HG02870 (cell line): Measurements from ENCODE around the gene GHDC.
"Not testable (repeated sequence)": the region's sequence is repeated elsewhere in the genome, so short reads cannot be mapped to it uniquely, and the experiment has no call there.

Experiments used
- ATAC-seq: cut with Tn5 transposase; IDR thresholded peaks from one replicate; pipeline ENCODE4 v1.9.1; 2021; ENCODE audit warnings: mild to moderate bottlenecking, moderate library complexity; ENCODE audit not compliant: unreplicated experiment

Gene GHDC

GRCh38 chr17:42159796-42160530 is 34.3 kb downstream of the GHDC start:
- ATAC-seq, result no peak

- no peak for ATAC-seq
These were observed 38.7 kb downstream of the GHDC start for GRCh38 chr17:42155614-42156045.

DNA sequence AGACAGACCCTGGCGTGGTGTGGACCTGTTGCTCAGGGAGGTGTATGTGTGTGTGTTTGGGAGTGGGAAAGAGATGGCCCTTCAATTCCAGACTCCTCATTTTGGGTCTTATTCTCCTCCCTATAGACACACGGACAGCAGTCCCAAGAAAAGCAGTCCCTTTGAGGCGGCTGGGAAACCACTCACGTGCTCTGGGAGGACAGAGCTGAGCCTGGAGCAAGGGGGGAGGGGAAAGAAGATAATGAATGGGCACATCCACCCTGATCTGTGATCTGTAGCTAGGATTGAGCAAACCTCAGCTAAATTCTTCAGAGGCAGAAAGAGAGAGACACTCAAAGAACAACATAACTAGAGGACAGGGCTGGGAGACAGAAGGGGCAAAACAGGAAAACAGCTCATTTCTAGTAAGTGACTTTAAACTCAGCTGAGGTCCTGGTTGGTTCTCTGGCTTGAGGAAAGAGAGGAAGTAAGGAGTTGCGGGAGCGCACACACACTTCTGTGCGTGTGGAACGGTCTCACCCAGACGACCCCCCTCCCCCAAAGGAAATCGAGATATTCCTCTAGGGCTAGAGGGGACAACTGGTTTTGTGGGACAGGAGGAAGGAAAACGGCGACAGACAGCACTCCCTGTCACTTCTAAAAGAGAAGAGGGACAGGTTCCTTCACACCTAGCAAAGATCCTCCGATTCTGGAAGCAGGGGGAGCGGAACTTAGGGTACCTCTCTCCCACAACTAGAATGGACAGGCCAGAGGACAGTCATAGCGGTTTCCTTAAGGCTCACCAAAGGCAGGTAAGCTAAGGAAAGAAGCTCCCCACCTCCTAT is 40.2 kb downstream of the GHDC start:
- ATAC-seq, result no peak

DNA sequence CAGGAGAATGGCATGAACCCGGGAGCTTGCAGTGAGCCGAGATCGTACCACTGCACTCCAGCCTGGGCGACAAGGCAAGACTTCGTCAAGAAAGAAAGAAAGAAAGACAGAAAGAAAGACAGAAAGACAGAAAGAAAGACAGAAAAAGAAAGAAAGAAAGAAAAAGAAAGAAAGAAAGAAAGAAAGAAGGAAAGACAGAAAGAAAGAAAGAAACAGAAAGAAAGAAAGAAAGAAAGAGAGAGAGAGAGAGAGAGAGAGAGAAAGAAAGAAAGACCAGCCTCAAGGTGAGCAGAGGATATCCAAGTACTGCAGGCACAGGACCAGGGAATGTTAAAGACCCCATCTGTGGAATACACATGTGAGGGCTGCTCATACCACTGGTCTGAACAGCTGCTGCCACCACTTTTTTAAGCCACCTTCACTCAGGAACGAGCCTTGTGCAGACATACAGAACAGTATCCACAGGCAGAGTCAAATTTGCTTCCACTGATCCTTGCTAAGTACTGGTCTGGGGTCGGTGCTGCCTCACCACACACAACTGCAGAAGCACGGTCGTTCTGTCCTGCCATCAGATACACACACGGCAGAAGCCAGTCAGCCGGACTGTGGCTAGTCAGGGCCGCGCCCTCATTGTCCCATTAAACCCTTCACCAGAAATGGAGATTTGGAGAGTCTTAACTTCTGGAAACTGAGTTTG is 47.2 kb downstream of the GHDC start:
- no peak for ATAC-seq

GRCh38 chr17:42143138-42143537 is 51.2 kb downstream of the GHDC start:
- ATAC-seq, result not testable (repeated sequence)

GRCh38 chr17:42142371-42142896 is 51.9 kb downstream of the GHDC start:
- no peak for ATAC-seq

GRCh38 chr17:42141382-42141781 is 52.9 kb downstream of the GHDC start:
- ATAC-seq, result no peak

- not testable (repeated sequence) for ATAC-seq
These were observed 53.6 kb downstream of the GHDC start for GRCh38 chr17:42140690-42141089.
